ENCODE measurements around the gene PKIB.

GRCh38 chr6:122740091-122740490, 129.9 kb downstream of the PKIB start:
- TF ChIP-seq, protein P1, sequence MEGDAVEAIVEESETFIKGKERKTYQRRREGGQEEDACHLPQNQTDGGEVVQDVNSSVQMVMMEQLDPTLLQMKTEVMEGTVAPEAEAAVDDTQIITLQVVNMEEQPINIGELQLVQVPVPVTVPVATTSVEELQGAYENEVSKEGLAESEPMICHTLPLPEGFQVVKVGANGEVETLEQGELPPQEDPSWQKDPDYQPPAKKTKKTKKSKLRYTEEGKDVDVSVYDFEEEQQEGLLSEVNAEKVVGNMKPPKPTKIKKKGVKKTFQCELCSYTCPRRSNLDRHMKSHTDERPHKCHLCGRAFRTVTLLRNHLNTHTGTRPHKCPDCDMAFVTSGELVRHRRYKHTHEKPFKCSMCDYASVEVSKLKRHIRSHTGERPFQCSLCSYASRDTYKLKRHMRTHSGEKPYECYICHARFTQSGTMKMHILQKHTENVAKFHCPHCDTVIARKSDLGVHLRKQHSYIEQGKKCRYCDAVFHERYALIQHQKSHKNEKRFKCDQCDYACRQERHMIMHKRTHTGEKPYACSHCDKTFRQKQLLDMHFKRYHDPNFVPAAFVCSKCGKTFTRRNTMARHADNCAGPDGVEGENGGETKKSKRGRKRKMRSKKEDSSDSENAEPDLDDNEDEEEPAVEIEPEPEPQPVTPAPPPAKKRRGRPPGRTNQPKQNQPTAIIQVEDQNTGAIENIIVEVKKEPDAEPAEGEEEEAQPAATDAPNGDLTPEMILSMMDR (IDR thresholded peaks at IDR 0.05): no peak
- TF ChIP-seq CEBPB (IDR thresholded peaks at IDR 0.05): no peak
- TF ChIP-seq MAX (IDR thresholded peaks at IDR 0.05): no peak
- no peak for TF ChIP-seq USF2 (IDR thresholded peaks at IDR 0.05)
- TF ChIP-seq NR3C1 (IDR thresholded peaks at IDR 0.05): no peak
- no peak for TF ChIP-seq ELK1 (IDR thresholded peaks at IDR 0.05; ENCODE audit: low read depth, low read length)
- TF ChIP-seq HOXB5 (CRISPR knock-in tag; IDR thresholded peaks at IDR 0.05): no peak
- TF ChIP-seq RFX5 (IDR thresholded peaks at IDR 0.05): no peak
- no peak for TF ChIP-seq RAD21 (conservative IDR thresholded peaks at IDR 0.05 in 1 of 2, IDR thresholded peaks at IDR 0.05 in 1 of 2)
- no peak for TF ChIP-seq POLR2A (IDR thresholded peaks at IDR 0.05; ENCODE audit: low read length)

All from A549 (cell line).